Activated naive CD4-positive, alpha-beta T cell treated with anti-CD3 and anti-CD28 coated beads for 36 hours (primary cell): ENCODE measurements around the gene ERC1. TPM values are rescaled to one million over a fixed set of nuclear protein-coding genes. Genes with fewer than 3 reads are reported as not detected.

Experiments
- total RNA-seq, 2 experiments: library from RNA; stranded (reverse); gene quantifications; one replicate each; pipeline ENCODE4 v1.2.3, GENCODE V29; 2021

The ERC1 gene
- total RNA-seq, 2 experiments from 2014 or later, result 17.4 to 20.7 TPM

Other genes starting within 250 kb of the ERC1 start
- gene WNK1, start 238.6 kb upstream of the ERC1 start, total RNA-seq, result 100 to 1,000 TPM; 112 to 134 TPM
- 10 to 100 TPM; 15.6 to 17.9 TPM for gene RAD52, start 41.5 kb upstream of the ERC1 start, total RNA-seq